H9 (cell line): ENCODE data around the gene FFAR1. TPM values are rescaled to one million over a fixed set of nuclear protein-coding genes. Genes with fewer than 3 reads are reported as not detected.

ENCODE experiments used
- DNase-seq: peaks from one replicate; pipeline ENCODE4 v3.0.0-alpha.2; 2017
- H2AFZ ChIP-seq: one replicate; pipeline ENCODE4 v1.6.1; 2013; ENCODE audit warnings: mild to moderate bottlenecking, low read length, control low read depth, moderate library complexity
- H2AK5ac ChIP-seq: 2 replicates; pipeline ENCODE4 v1.6.1; 2013; ENCODE audit warnings: low read length, control low read depth, mixed read lengths; ENCODE audit not compliant: insufficient read length
- H2BK120ac ChIP-seq: one replicate; pipeline ENCODE4 v1.6.1; 2013; ENCODE audit warnings: low read depth, mild to moderate bottlenecking, low read length, control low read depth, inconsistent platforms; ENCODE audit not compliant: poor library complexity, severe bottlenecking
- H2BK12ac ChIP-seq: 2 replicates; pipeline ENCODE4 v1.6.1; 2013; ENCODE audit warnings: low read length, control low read depth, mixed read lengths, low read depth; ENCODE audit not compliant: insufficient read length
- H2BK15ac ChIP-seq: 2 replicates; pipeline ENCODE4 v1.6.1; 2013; ENCODE audit warnings: low read depth, low read length, control low read depth
- H2BK20ac ChIP-seq: one replicate; pipeline ENCODE4 v1.6.1; 2013; ENCODE audit warnings: low read depth, mild to moderate bottlenecking, low read length, control low read depth, inconsistent platforms; ENCODE audit not compliant: poor library complexity, severe bottlenecking
- H2BK5ac ChIP-seq: 2 replicates; pipeline ENCODE4 v1.6.1; 2013; ENCODE audit warnings: low read length, control low read depth, mixed read lengths; ENCODE audit not compliant: insufficient read length
- H3K14ac ChIP-seq: 2 replicates; pipeline ENCODE4 v1.6.1; 2013; ENCODE audit warnings: low read length, control low read depth; ENCODE audit not compliant: insufficient read depth
- H3K18ac ChIP-seq: 2 replicates; pipeline ENCODE4 v1.6.1; 2013; ENCODE audit warnings: low read depth, mild to moderate bottlenecking, mixed read lengths, low read length, control low read depth; ENCODE audit not compliant: insufficient read length
- H3K23ac ChIP-seq: 2 replicates; pipeline ENCODE4 v1.6.1; 2013; ENCODE audit warnings: low read length, control low read depth, mixed read lengths, low read depth; ENCODE audit not compliant: insufficient read length
- H3K23me2 ChIP-seq: 2 replicates; pipeline ENCODE4 v1.6.1; 2013; ENCODE audit warnings: low read depth, mild to moderate bottlenecking, mixed read lengths, low read length, control low read depth; ENCODE audit not compliant: insufficient read length, poor library complexity, severe bottlenecking
- H3K27ac ChIP-seq: 2 replicates; pipeline ENCODE4 v1.5.1; 2013; ENCODE audit warnings: low read length, control low read depth, mixed read lengths, low read depth; ENCODE audit not compliant: insufficient read length
- H3K27me3 ChIP-seq: 2 replicates; pipeline ENCODE4 v1.6.1; 2013; ENCODE audit warnings: low read length, control low read depth, inconsistent platforms; ENCODE audit not compliant: insufficient read depth
- H3K4ac ChIP-seq: 2 replicates; pipeline ENCODE4 v1.6.1; 2013; ENCODE audit warnings: low read depth, mild to moderate bottlenecking, control low read depth, inconsistent platforms, low read length, moderate library complexity
- H3K4me1 ChIP-seq: 2 replicates; pipeline ENCODE4 v1.6.1; 2013; ENCODE audit warnings: low read length, control low read depth, inconsistent platforms; ENCODE audit not compliant: insufficient read depth
- H3K4me2 ChIP-seq: 2 replicates; pipeline ENCODE4 v1.6.1; 2013; ENCODE audit warnings: low read length, control low read depth, mixed read lengths; ENCODE audit not compliant: insufficient read length, insufficient read depth
- H3K56ac ChIP-seq: 2 replicates; pipeline ENCODE4 v1.6.1; 2013; ENCODE audit warnings: low read depth, mild to moderate bottlenecking, mixed read lengths, low read length, control low read depth; ENCODE audit not compliant: insufficient read length
- H3K79me1 ChIP-seq: 2 replicates; pipeline ENCODE4 v1.6.1; 2013; ENCODE audit warnings: low read depth, mild to moderate bottlenecking, moderate library complexity, low read length, control low read depth, inconsistent platforms; ENCODE audit not compliant: insufficient read depth, poor library complexity, severe bottlenecking
- H3K79me2 ChIP-seq: 2 replicates; pipeline ENCODE4 v1.6.1; 2013; ENCODE audit warnings: low read length, control low read depth, inconsistent platforms; ENCODE audit not compliant: insufficient read depth
- H3K9ac ChIP-seq: 2 replicates; pipeline ENCODE4 v1.6.1; 2013; ENCODE audit warnings: low read length, control low read depth, mixed read lengths; ENCODE audit not compliant: insufficient read length; ENCODE audit errors: extremely low read depth
- H3K9me3 ChIP-seq: one replicate; pipeline ENCODE4 v1.6.1; 2013; ENCODE audit warnings: low read depth, low read length, inconsistent platforms; ENCODE audit not compliant: control insufficient read depth
- H3T11ph ChIP-seq: one replicate; pipeline ENCODE4 v1.6.1; 2013; ENCODE audit warnings: mild to moderate bottlenecking, low read length, control low read depth, inconsistent platforms
- H4K20me1 ChIP-seq: one replicate; pipeline ENCODE4 v1.6.1; 2013; ENCODE audit not compliant: control insufficient read depth, insufficient read length, insufficient read depth
- H4K5ac ChIP-seq: 2 replicates; pipeline ENCODE4 v1.6.1; 2013; ENCODE audit warnings: low read depth, mild to moderate bottlenecking, mixed read lengths, low read length, control low read depth; ENCODE audit not compliant: insufficient read length
- H4K8ac ChIP-seq: replicated peaks from 2 replicates; pipeline ENCODE4 v1.6.1; 2013; ENCODE audit warnings: low read length, control low read depth, mixed read lengths, low read depth; ENCODE audit not compliant: insufficient read length
- H4K91ac ChIP-seq: 2 replicates; pipeline ENCODE4 v1.6.1; 2013; ENCODE audit warnings: low read depth, mild to moderate bottlenecking, moderate library complexity, mixed read lengths, low read length, control low read depth; ENCODE audit not compliant: insufficient read length
- H3K27ac Mint-ChIP-seq, 3 experiments: 2 replicates in 2 of 3; 3 replicates in 1 of 3; pipeline ENCODE4 v1.8.0; 2020 to 2021; ENCODE audit warnings: mixed read lengths in 3 of 3, mild to moderate bottlenecking in 1 of 3, moderate library complexity in 1 of 3
- H3K27me3 Mint-ChIP-seq: 2 replicates; pipeline ENCODE4 v1.8.0; 2021; ENCODE audit warnings: low read depth, mild to moderate bottlenecking, moderate library complexity, mixed read lengths
- H3K36me3 Mint-ChIP-seq, 3 experiments: 2 replicates in 2 of 3; 3 replicates in 1 of 3; pipeline ENCODE4 v1.8.0; 2020 to 2021; ENCODE audit warnings: low read depth in 3 of 3, mixed read lengths in 3 of 3; ENCODE audit not compliant: insufficient read depth in 1 of 3
- H3K4me1 Mint-ChIP-seq, 2 experiments: 2 replicates each; pipeline ENCODE4 v1.8.0; 2020; ENCODE audit warnings: mixed read lengths in 2 of 2
- H3K4me3 Mint-ChIP-seq, 2 experiments: 2 replicates in 1 of 2; 3 replicates in 1 of 2; pipeline ENCODE4 v1.8.0; 2020 to 2021; ENCODE audit warnings: mild to moderate bottlenecking in 2 of 2, mixed read lengths in 2 of 2, moderate library complexity in 1 of 2
- H3K9me3 Mint-ChIP-seq, 2 experiments: 2 replicates in 1 of 2; 3 replicates in 1 of 2; pipeline ENCODE4 v1.8.0; 2020; ENCODE audit warnings: mild to moderate bottlenecking in 2 of 2, mixed read lengths in 2 of 2, moderate library complexity in 1 of 2
- CTCF ChIP-seq: fragments of 200-600 bp; sonication (generic); conservative IDR thresholded peaks from 3 replicates; pipeline ENCODE4 v1.8.0; 2021; ENCODE audit warnings: antibody characterized with exemption, mild to moderate bottlenecking
- total RNA-seq: library from RNA; stranded (reverse); gene quantifications from 2 replicates; pipeline ENCODE4 v1.2.1, GENCODE V29; 2021

FFAR1 gene
- total RNA-seq, 1 experiment from 2014 or later, result not detected

GRCh38 chr19:35369522-35369921 is 21.8 kb downstream of the FFAR1 start:
- DNase-seq, result no peak
- no peaks in the 10 kb centered on the region for H3K4me1 Mint-ChIP-seq
- H3K9me3 Mint-ChIP-seq, result no peaks in the 10 kb centered on the region; a peak in 1 of 5 replicates
- H3K36me3 Mint-ChIP-seq, result no peaks in the 10 kb centered on the region
- H4K8ac ChIP-seq, result no peak overlapping the region
- H3K27ac ChIP-seq, result no peak overlapping the region
- no peak overlapping the region for H2AK5ac ChIP-seq
- H3K27me3 ChIP-seq, result no peaks in the 10 kb centered on the region
- peaks cover 27% of the 10 kb centered on the region for H3K27me3 Mint-ChIP-seq
- no peak overlapping the region for H3K9ac ChIP-seq
- no peaks in the 10 kb centered on the region for H3K23me2 ChIP-seq
- no peak overlapping the region for H2BK5ac ChIP-seq
- no peak overlapping the region for H4K5ac ChIP-seq
- H3K4ac ChIP-seq, result no peak overlapping the region
- H3T11ph ChIP-seq, result no peak overlapping the region
- no peak overlapping the region for H2AFZ ChIP-seq
- no peak overlapping the region for H4K91ac ChIP-seq
- no peak overlapping the region for H3K27ac Mint-ChIP-seq
- no peaks in the 10 kb centered on the region for H4K20me1 ChIP-seq
- no peak overlapping the region for H3K56ac ChIP-seq
- H2BK20ac ChIP-seq, result no peak overlapping the region
- H3K4me3 Mint-ChIP-seq, result no peak overlapping the region
- H2BK12ac ChIP-seq, result no peak overlapping the region
- no peaks in the 10 kb centered on the region for H3K4me1 ChIP-seq
- no peak overlapping the region for H3K23ac ChIP-seq
- H3K79me2 ChIP-seq, result no peaks in the 10 kb centered on the region
- no peaks in the 10 kb centered on the region for H3K9me3 ChIP-seq
- H3K14ac ChIP-seq, result no peak overlapping the region
- H2BK15ac ChIP-seq, result no peak overlapping the region
- H3K79me1 ChIP-seq, result no peaks in the 10 kb centered on the region
- H2BK120ac ChIP-seq, result no peak overlapping the region
- no peak overlapping the region for H3K4me2 ChIP-seq
- TF ChIP-seq CTCF, result no peak
- no peak overlapping the region for H3K18ac ChIP-seq
